IPS DF 19.7 (cell line): Measurements from ENCODE around the gene VWA8.

ENCODE experiments used
- DNase-seq: peaks from one replicate; pipeline ENCODE4 v3.0.0-alpha.2; 2013; ENCODE audit warnings: low read depth, low spot score

The VWA8 gene

DNA sequence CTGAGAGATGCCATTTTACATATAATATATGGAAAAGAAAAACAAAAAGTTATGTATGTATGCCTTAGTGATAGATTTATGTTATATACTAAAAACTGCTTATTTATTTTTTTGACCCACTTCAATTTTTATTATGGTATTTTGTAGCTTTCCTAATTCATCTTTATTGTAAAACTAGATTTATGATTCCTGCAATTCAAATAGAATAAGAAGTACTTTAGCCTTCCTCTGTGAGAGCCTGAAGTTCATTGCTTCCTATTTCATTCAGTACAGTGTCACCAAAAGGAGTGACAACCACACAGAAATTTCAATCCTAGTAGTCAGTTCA is 345.4 kb downstream of the VWA8 start:
- no peak for DNase-seq

DNA sequence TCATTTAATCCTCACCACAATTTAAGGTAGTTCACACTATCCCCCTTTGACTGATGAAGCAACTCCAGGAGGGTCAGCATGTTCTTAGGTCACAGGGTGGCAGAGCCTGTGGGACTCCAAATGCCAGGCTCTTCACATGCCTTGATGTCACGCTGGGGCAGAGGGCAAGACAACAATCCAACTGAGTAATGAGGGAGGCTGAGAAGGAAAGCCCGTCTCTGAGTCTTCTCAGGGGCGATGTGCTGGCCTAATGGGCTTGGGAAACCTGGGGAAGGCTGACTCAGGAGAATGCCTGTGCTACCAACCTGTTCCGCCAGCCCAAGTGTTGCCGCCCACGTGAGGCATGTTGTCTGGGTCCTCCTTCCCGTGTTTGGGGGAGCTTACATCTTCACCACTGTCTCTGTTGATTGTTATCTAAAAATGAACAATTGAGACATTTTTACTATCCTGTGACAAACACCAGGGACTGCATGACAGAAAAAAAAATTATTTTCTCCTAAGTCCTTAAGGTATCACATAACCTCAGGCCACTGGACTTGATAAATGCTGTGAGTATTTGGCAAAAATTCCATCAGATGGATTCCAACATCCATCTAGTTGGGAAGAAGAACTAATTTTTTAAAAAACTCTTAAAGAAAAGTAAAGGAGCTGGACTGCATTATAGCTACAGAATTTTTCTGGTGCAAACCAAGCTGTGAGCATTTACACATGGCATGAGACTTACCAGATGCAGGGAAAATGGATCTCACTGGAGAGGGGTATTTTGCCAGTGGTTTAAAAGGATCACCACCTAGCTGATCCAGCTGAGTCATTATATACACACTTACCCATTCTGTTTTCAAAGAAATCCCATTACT is 346.0 kb downstream of the VWA8 start:
- DNase-seq, result no peak

DNA sequence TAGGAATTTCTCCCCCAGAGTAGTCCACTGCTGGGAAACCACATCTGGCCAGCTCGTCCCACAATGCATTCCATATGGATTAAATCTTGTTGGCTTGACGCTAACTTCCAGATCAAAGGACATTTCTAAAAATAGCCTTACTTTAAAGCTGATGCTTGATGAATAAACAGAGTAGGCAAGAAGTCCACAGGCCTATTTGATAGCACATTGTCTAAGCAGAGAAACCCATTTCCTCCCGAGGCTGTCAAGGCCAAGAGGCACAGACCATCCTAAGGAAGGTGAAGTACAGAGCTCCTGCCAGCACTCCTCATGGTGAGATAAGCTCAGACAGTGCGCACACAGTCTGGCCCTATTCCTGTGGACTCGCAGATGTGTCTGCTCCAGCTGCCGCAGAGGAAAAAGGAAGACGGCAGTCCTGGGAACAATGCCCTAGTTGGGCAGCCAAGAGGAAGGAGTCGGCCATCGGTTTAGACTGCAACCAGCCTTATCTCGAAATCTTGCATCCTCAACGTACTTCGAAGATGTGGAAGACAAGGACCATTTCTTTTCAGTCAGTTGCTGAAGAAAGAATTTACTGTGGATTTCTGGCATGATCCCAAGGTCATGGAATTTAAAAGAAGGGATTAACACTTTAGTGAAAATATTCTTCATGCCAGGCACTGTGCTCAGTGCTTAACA is 346.8 kb downstream of the VWA8 start:
- no peak for DNase-seq

DNA sequence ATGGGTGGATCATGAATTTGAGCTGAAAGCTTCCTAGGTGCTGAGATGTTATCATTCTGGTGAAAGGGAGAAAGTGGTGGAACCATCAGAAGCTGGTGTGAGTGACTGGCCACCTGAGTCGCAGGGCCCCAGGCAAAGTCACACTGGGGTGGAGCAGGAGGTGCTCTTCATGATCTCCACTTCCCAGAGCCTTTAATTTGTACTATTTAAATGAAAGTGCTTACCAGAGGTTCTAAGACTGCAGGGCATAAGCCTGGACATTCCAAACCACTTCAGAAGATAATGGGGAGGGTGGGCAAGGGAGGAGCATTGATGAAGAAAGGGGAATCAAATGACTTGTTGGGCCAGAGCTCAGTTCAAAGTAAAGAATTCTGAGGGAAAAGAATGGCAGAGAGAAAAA is 347.4 kb downstream of the VWA8 start:
- no peak for DNase-seq

DNA sequence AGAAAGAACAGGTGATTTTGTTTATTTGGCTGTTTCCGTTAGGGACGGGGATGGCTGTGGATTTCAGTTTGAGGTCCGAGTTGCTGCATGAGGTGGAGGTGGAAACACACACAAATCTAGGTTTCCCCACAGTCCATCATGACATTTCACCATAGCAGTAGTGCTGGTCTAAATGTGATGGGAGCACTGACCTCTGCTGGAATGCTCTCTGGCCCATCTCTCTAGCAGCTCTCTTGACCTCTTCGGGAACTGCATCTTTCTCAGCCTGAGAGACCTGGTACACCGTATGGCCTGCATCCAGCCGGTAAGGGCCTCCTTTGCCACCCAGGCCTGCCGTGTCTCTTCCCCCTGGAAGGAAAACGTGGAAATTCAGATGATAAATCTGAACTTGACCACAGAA is 349.5 kb downstream of the VWA8 start:
- no peak for DNase-seq

DNA sequence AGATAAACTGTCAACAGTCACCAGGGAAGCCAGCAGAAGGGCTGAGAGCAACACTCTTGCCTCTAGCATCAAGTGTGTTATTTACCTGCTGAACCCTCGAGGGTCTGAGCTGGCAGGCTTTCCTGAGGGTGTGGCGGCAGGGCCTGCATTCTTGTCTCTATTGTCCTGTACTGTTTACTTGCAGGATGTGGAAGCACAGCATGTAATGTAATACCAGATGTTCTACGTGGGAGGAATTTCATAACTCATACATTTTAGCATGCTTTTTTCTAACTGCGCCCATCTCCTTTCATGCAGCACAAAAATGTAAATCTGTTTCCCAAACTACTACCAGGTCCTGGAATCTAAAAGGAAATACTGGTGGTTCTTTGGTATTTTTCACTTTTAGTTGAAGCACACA is 350.5 kb downstream of the VWA8 start:
- no peak for DNase-seq

DNA sequence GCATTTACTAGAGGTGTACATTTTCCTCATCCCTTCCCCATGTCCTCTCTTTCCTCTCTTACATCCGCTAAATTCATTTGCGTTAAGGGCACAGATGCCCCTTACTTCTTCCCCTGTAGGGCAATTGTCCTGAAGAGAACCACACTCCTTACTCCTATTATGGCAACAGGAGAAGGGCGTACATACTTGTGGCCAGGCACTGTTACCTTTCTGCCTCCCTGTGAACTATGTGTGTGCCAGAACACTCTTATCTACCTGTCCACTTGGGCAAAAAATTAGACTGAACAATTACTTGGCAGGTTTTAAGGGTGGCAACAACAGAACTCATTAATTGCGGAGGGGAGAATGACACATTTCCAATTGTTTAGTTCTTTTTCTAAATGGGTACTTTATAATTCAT is 351.1 kb downstream of the VWA8 start:
- DNase-seq, result no peak

DNA sequence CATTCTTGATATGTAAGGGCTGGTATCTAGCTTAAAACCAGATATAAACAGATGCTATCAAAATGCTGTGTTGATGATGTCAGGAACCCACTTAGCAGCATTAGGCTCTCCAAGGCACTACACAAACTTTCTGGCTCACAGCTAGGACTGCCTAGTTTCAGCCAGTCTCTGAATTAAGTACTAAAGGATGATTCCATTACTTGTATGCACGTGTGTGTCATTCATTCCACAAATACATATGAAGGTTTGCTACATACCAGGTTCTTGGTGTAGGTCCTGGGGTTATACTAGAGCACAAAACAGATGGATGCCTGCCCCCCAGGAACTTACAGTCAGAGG is 352.1 kb downstream of the VWA8 start:
- no peak for DNase-seq

DNA sequence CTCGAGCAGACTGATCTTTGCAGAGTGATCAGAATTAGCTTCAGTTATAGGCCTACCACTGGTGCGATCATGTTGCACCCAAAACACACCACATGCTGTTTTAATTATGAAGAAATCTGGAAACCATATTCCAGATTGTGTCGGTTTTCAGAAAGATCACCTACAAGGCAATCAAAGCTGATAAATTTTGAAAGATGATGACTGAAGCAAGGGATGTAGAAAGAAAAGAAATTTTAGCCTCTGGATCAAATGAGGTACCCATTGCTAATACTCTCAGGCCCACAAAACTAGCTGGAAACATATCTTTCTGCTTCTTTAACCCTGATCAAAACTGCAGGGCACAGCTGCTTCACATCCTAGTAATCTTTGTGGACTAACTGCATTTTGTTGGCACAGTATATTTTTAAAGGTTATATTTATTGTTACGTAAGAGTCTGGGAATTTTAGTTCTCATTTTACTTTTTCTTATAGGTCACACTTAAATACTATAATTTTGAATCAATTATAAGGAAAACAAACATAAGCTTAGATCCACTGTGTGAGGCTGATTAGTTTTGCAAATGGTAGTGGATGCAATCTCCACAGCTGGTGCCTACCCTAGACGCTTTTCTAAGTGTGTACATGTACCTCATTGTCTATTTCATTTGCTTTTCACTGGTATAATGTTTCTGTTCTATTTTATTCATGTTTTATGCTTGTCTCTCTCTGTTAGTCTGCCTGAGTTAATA is 352.6 kb downstream of the VWA8 start:
- DNase-seq, result no peak

DNA sequence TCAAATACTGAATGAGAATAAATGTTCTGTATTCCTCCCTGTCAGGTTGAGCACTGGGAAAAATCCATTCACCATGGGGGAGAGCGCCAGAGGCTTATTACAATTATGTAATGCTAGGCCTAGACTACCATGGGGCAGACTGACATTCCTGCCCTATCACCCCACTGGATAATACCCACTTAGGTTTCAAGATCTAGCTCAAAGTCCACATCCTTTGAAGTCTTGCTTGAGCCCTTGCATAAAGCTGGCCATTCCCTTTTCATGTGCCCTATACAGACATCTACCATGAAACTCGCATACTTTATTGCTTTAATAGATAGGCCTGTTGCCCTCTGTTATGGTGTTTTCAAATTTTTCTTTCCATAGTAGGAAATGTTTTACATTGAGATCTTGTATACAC is 354.3 kb downstream of the VWA8 start:
- DNase-seq, result no peak

DNA sequence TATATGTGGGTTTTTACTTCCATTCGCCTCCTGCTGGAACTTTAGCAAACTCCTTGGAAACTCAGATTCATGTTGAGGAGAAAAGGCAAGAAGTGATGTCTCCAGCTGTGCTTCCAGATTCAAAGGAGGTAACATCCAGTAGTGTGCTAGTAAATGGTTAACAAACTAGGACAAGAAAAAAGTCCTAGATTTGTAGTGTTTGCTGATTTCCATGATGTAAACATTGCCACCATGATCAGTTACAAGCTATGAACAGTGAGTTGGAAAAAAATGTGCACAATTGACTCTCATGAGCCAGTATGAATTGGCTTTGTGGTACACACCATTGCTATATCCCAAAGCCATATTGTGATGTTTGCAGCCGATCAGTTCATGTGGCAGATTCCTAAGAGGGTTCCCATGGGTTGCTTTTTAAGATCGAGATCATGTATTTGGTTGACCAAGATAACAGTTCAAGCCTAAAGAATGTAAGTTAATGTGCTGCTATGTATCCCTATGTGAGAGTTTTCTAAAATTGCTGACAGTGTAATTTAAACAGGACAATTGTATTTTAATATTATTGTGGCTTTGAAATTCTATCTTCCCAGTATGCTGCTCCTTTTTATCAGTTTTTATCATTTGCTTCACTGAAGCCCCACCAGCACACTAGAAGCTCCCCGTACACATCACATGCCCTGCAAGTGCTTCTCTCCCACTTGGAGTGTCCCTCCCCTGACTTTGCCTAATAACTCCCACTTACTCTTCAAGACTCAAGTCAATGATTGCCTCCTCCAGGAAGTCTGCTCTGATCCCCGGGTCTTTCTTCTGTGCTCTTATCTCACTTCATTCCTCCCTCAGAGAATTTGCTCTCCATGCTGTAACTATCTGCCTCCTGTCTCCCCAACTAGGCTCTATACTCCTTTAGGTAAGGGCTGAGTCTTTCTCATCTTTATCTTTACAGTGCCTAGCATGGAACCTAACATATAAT is 355.3 kb downstream of the VWA8 start:
- DNase-seq, result no peak

DNA sequence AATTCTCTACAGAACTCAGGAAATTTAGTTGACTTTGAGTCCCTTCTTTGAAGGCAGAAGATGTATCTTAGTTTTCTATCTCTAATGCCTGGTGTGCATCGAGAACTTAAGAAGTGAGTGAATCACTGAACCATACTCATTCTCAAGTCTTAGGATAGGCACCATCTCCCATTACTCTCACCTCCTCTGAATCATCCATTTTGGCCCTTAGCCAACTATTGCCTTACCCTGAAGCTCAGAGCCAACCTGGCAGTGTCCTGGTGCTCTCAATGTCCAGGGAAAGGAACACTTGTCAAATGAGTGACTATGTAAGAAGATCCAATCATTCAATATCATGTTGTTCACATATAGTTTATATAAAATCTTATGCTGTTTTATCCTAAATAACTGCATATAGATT is 357.0 kb downstream of the VWA8 start:
- no peak for DNase-seq

DNA sequence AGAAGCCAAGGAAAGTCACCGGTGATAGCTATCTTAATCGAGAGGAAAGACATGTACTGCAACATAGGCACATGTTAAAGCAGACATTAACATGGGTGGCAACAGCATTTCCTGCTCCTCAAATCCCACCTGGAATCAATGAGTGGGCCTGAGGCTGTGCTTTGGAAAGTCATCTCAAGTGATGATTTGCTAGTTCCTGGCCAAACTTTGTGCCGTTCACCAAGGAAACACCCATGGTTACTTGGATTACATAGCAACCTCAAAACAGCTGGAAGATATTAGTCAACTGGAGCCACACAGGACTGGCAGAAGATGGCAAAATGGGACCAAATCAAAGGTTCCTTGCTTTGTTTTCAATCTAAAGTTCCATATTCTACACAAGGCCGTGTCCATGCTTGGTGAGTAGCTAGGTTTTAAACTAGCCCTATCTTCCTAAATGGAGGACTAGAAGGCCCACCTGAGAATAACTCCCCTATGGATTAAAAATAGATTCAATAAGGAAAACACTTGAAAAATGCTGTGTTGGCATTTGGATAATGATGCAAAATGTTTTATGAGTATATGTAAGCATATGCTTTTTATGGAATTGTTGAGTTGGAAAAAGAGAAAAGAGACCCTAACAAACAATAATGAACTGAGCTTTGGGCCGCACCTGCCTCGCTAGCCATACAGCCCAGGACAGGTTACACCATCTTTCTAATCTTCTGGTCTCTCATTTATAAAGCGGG is 359.0 kb downstream of the VWA8 start:
- no peak for DNase-seq

DNA sequence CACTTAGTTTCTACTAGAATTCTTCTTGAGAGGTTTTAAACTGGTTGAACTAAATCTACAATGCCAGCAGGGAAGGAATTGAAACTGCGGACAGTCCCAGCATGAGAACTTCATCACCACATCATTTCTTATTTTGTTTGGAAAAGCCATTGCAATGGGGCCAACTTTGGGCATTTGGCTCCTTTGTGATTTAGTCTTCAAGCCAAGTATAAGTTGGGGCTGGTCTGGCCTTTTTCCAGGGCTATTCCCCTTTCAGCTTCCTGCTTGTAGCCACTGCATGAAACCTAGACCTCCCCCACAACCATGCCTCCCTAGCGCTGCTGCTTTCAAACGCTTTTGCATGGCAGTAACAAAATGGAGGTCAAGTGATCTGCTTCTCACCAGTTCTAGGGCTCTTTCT is 361.3 kb downstream of the VWA8 start:
- DNase-seq, result no peak

DNA sequence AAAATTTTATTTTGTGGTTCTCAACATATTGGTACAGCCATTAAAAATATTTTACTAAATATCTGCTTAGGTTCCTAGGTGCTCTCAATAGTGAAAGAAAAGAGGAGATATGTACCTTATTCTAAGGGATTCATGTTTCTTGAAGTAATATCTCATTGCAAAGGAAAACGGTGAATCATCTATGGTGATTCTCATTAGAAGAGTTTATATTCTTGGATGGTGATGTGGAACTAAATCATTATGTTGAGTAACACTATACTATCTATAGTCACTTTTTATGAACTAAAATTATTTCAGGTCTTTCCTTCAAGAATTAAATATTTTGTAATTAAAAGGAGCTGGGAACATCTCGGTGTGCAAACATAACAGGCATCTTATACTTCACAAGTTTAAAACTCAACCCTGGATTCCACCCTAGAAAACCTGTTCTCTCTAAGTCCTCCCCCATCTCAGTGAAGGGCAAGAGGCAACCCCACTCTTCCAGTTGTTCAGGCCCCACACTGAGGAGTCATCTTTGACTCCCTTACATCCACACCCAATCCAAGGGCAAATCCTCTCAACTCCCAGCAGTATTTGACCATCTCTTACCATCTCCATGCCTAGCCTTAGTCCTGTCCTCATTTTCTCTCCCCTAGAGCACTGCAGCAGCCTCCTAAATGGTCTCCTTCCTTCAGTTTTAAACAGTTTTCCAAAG is 363.4 kb downstream of the VWA8 start:
- no peak for DNase-seq

DNA sequence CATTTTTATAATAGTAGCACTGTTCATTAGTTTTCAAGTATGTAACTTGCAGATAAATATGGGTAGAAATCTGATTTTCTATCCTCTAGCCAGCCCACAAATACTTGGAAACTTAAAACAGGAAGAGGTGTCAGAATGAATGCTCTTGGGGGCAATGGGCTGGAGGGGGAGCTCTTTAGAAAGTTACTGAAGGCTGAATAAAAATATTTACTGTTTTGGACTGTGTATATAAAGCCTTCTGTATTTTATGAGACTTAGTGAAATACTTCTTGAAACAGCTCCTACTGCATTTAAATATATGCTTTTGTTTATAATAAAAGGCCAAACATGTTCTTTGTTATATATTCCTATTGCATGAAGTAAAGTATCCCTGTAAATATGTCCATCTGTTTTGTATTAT is 364.7 kb downstream of the VWA8 start:
- DNase-seq, result no peak

DNA sequence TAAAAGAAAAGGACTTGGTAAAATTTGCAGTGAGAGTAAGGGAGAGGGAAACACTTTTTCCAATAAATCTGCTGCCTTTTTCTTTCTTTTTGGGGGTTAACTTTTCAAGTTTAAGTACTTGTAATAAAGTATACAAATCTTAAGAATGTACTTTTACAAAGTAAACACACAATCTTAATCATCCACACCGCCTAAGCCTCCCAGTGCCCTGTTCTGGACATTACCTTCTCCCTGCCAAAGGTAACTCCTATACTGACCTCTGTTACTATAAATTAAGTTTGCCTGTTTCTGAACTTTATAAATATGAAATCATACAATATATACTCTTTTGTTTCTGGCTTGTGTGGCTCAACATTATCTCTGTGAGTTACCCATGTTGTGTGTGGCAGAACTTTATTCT is 365.6 kb downstream of the VWA8 start:
- DNase-seq, result no peak

DNA sequence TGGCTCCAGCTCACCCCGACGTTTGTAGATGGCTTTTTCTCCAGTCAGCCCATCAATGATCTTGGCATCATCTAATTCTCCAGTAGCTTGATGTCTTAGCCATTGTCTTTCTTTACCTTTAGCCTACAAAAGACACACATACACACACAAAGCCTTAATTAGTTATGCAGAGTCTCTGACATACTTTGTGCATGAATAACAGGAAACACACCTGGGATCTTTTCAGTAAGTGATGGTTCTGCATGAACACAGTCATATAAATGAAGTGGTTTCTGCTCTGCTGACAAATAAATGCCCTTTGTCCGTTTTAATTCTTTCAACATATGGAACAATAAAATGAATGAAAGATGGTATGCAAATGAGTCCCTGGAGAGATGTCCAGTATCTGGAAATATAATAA is 370.3 kb downstream of the VWA8 start:
- DNase-seq, result no peak

DNA sequence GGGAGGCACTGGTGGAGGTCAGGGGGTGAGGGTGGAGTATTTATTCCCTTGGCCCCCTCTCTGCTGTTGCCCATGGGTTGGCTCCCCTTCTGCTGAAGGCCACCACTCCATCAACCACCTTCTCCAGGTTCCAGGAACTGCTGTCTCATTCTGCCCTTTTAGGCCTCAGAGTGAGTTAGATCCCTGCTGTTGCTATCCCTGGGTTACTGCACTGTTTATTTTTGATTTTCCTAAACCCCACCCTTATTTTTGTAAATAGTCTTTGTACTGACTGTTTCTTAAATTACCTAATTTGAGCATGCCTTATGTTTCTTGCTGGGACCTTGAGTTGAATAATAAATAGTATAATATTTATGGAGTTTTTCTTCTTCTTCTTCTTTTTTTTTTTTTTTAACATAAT is 370.8 kb downstream of the VWA8 start:
- DNase-seq, result no peak

DNA sequence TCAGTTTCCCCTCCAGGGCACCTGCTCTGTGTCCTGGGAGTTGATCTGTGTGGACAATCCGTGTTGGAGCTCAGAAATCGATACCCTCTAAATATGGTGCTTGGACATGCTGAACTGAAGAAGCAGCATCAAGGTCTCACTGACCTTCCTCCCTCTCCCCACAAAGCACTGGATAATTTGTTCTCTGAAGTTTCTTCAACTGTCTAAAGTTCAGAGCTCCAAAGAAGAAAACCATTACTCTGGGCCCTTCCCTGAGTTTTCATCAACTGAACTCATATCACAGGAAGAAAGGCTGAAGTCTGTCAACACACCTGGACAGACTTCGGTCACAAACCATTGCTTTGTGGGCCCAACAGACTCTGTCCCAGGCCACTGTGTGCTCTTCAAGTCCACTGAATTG is 371.5 kb downstream of the VWA8 start:
- no peak for DNase-seq

DNA sequence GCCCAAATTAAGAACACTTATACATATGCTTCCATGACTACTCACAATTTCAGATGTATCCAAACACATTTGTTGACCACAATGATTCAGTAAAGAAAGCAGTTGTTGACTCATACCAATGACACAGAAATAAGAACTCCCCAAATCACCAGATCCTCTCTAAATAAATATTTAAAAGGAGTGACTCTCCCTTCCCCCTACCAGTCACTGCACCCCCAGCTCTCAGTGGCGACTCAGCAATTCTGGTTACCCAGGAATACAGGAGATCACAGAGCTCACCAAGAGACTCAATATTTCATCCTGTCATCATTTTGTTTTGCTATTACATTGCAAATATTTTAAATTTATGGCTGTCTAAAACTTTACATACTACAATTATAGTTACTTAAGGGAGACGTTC is 372.0 kb downstream of the VWA8 start:
- DNase-seq, result no peak
